Glomerular visceral epithelial cell (primary cell): ENCODE data around the gene CACTIN.
A peak's percentile ranks its signal among the peaks of the same experiment; 100 is the strongest.

Source experiments
- DNase-seq: peaks from one replicate; pipeline ENCODE4 v3.0.0-alpha.2; 2016; ENCODE audit errors: extremely low spot score

The CACTIN gene

GRCh38 chr19:3610745-3611717 lies 15.6 kb downstream of the CACTIN start:
- DNase-seq = no peak

- no peak for DNase-seq
Observed at GRCh38 chr19:3609779-3610719, 16.5 kb downstream of the CACTIN start.

GRCh38 chr19:3608750-3609322 lies 17.8 kb downstream of the CACTIN start:
- no peak for DNase-seq

- DNase-seq = no peak
Observed at GRCh38 chr19:3608079-3608641, 18.4 kb downstream of the CACTIN start.

GRCh38 chr19:3607303-3608078 lies 19.1 kb downstream of the CACTIN start:
- no peak for DNase-seq

GRCh38 chr19:3606690-3607289 lies 19.8 kb downstream of the CACTIN start, which contains the start of gene TBXA2R:
Gene TBXA2R, minus strand, starts transcription at chr19:3606875. Its CDS starts 6,241 bp downstream, at chr19:3600634.
- peak; percentile 70 for DNase-seq

- no peak for DNase-seq
Observed at GRCh38 chr19:3606174-3606689, 20.4 kb downstream of the CACTIN start.

- DNase-seq = no peak
Observed at GRCh38 chr19:3605770-3606169, 20.8 kb downstream of the CACTIN start.

GRCh38 chr19:3605361-3605760 lies 21.2 kb downstream of the CACTIN start:
- no peak for DNase-seq

GRCh38 chr19:3604987-3605343 lies 21.6 kb downstream of the CACTIN start:
- DNase-seq = no peak

GRCh38 chr19:3604227-3604986 lies 22.2 kb downstream of the CACTIN start:
- no peak for DNase-seq

- no peak for DNase-seq
Observed at GRCh38 chr19:3603121-3603811, 23.3 kb downstream of the CACTIN start.

- DNase-seq = no peak
Observed at GRCh38 chr19:3601021-3601420, 25.6 kb downstream of the CACTIN start.

- DNase-seq = no peak
Observed at GRCh38 chr19:3599776-3600187, 26.8 kb downstream of the CACTIN start.

- DNase-seq = no peak
Observed at GRCh38 chr19:3595521-3596061, 31.0 kb downstream of the CACTIN start.

GRCh38 chr19:3593156-3593555 lies 33.4 kb downstream of the CACTIN start:
- DNase-seq = no peak

- no peak for DNase-seq
Observed at GRCh38 chr19:3591876-3592613, 34.5 kb downstream of the CACTIN start.
